B cell (primary cell): ENCODE results near the gene HAGH. TPM values are rescaled to one million over a fixed set of nuclear protein-coding genes. Genes with fewer than 3 reads are reported as not detected.

ENCODE experiments used
- ATAC-seq: fragments of 200-7000 bp; cut with Tn5 transposase; one replicate; pipeline ENCODE4 v1.10.0; 2021; ENCODE audit warnings: low read depth, mild to moderate bottlenecking, moderate number of reproducible peaks, moderate library complexity
- CTCF ChIA-PET: fragments of 350-600 bp; sonication (Branson Sonifier 250); formaldehyde crosslinking; loops from one replicate; lab custom pipeline; 2021; ENCODE audit warnings: antibody characterized with exemption, inconsistent platforms; lab: Charles Lee
- POLR2A ChIA-PET: fragments of 350-600 bp; sonication (Branson Sonifier 250); formaldehyde crosslinking; loops from one replicate; lab custom pipeline; 2021; ENCODE audit warnings: antibody characterized with exemption; lab: Charles Lee
- DNase-seq: peaks from one replicate; pipeline ENCODE4 v3.0.0; 2013
- H2AFZ ChIP-seq: 2 replicates; pipeline ENCODE4 v1.6.1; 2012; ENCODE audit warnings: mild to moderate bottlenecking, low read depth, low read length; ENCODE audit not compliant: insufficient read depth, poor library complexity, severe bottlenecking
- H3K27ac ChIP-seq, 2 donors: 1 replicate in 1 of 2; 2 replicates in 1 of 2; pipeline ENCODE4 v1.5.1; 2012 to 2013; ENCODE audit warnings: low read length in 2 of 2, mild to moderate bottlenecking in 2 of 2, moderate library complexity in 1 of 2
- H3K27me3 ChIP-seq, 4 experiments: fragments of 200-600 bp in 1 of 4; sonication (generic) in 1 of 4; replicated peaks in 1 of 4; 1 replicate in 2 of 4; 2 replicates in 2 of 4; pipeline versions ENCODE4 v1.6.1 to v1.7.0; 2013 to 2016; ENCODE audit warnings: low read length in 3 of 4, mild to moderate bottlenecking in 2 of 4, mixed read lengths in 1 of 4, moderate library complexity in 1 of 4; ENCODE audit not compliant: insufficient read depth in 4 of 4, control insufficient read depth in 3 of 4; ENCODE audit errors: control extremely low read depth in 1 of 4
- H3K36me3 ChIP-seq, 2 experiments: replicated peaks in 1 of 2; 1 replicate in 1 of 2; 2 replicates in 1 of 2; pipeline versions ENCODE4 v1.6.1 to v1.7.1; 2013; ENCODE audit warnings: low read length in 1 of 2; ENCODE audit not compliant: insufficient read depth in 2 of 2, control insufficient read depth in 1 of 2; ENCODE audit errors: control extremely low read depth in 1 of 2, extremely low read depth in 1 of 2
- H3K4me1 ChIP-seq, 2 donors: fragments of 200-600 bp in 1 of 2; sonication (generic) in 1 of 2; 1 replicate in 1 of 2; 2 replicates in 1 of 2; pipeline versions ENCODE4 v1.5.1 to v1.6.1; 2013 to 2017; ENCODE audit warnings: low read length in 2 of 2; ENCODE audit not compliant: control insufficient read depth in 2 of 2, insufficient read depth in 2 of 2
- H3K4me2 ChIP-seq: replicated peaks from 2 replicates; pipeline ENCODE3; 2012; ENCODE audit warnings: mild to moderate bottlenecking, low read depth, low read length; ENCODE audit not compliant: poor library complexity, severe bottlenecking
- H3K4me3 ChIP-seq, 5 experiments: fragments of 200-600 bp in 1 of 5; sonication (generic) in 1 of 5; 1 replicate in 3 of 5; 2 replicates in 2 of 5; pipeline versions ENCODE4 v1.5.1 to v1.7.0; 2011 to 2016; ENCODE audit warnings: low read length in 4 of 5, mild to moderate bottlenecking in 4 of 5, low read depth in 2 of 5, control low read depth in 1 of 5, moderate library complexity in 1 of 5; ENCODE audit not compliant: insufficient read depth in 1 of 5; ENCODE audit errors: control extremely low read depth in 1 of 5, extremely low read depth in 1 of 5
- H3K79me2 ChIP-seq: fragments of 200-600 bp; sonication (generic); one replicate; pipeline ENCODE4 v1.6.0; 2016; ENCODE audit warnings: low read length; ENCODE audit not compliant: control insufficient read depth, insufficient read depth
- H3K9ac ChIP-seq: fragments of 200-600 bp; sonication (generic); 2 replicates; pipeline ENCODE4 v1.6.1; 2017; ENCODE audit warnings: mild to moderate bottlenecking, low read length, moderate library complexity
- H3K9me3 ChIP-seq, 3 donors: one replicate each; pipeline versions ENCODE4 v1.6.1 to v1.7.1; 2013; ENCODE audit warnings: low read length in 2 of 3; ENCODE audit not compliant: control insufficient read depth in 2 of 3, insufficient read depth in 1 of 3; ENCODE audit errors: control extremely low read depth in 1 of 3
- H4K20me1 ChIP-seq: 2 replicates; pipeline ENCODE4 v1.6.0; 2012; ENCODE audit warnings: mild to moderate bottlenecking, low read length; ENCODE audit not compliant: insufficient read depth, control insufficient read depth, poor library complexity, severe bottlenecking
- H3K27ac Mint-ChIP-seq: one replicate; pipeline ENCODE4 v1.8.0; 2021; ENCODE audit warnings: mixed read lengths
- H3K27me3 Mint-ChIP-seq: one replicate; pipeline ENCODE4 v1.8.0; 2021; ENCODE audit warnings: mixed read lengths
- H3K4me1 Mint-ChIP-seq: one replicate; pipeline ENCODE4 v1.8.0; 2021; ENCODE audit warnings: mixed read lengths
- H3K4me3 Mint-ChIP-seq: one replicate; pipeline ENCODE4 v1.8.0; 2021; ENCODE audit warnings: mixed read lengths
- H3K9me3 Mint-ChIP-seq: one replicate; pipeline ENCODE4 v1.8.0; 2022; ENCODE audit warnings: mixed read lengths; ENCODE audit not compliant: insufficient read depth
- CTCF ChIP-seq: fragments of 200-600 bp; IDR thresholded peaks from one replicate; pipeline ENCODE4 v1.8.0; 2022; ENCODE audit warnings: antibody characterized with exemption, mild to moderate bottlenecking
- EZH2 ChIP-seq: IDR thresholded peaks from 2 replicates; pipeline ENCODE4 v1.6.1; 2012; ENCODE audit warnings: borderline replicate concordance, low read depth, mild to moderate bottlenecking, moderate library complexity, low read length; ENCODE audit not compliant: insufficient read depth, poor library complexity, severe bottlenecking
- WGBS: methylation state at CpG from one replicate; pipeline ENCODE4 v1.1.5; 2013; ENCODE audit warnings: missing lambda C conversion rate; ENCODE audit not compliant: insufficient coverage; 5-methylcytosine and 5-hydroxymethylcytosine counted together
- intact Hi-C: fragments of 100-400 bp; cut with micrococcal nuclease; formaldehyde crosslinking; loops from one replicate; pipeline ENCODE4 v1.10.0; 2022
- polyA plus RNA-seq: library from polyadenylated mRNA; depleted of rRNA; stranded (reverse); fragments of >200 nt; gene quantifications from 2 replicates; pipeline ENCODE4 v1.2.3, GENCODE V29; 2012
- total RNA-seq, 2 donors: library from RNA; stranded (reverse); fragments of 120-200 nt in 1 of 2; gene quantifications; 1 replicate in 1 of 2; 2 replicates in 1 of 2; pipeline versions ENCODE4 v1.2.3 to v1.2.4, GENCODE V29; 2013 to 2022

HAGH gene
- total and polyA plus RNA-seq, 2 donors (not counting 1 experiment from before 2014, with no cell fraction given), result 50.6 to 74.2 TPM

- H3K4me2 ChIP-seq, result no peak overlapping the region
Observed at GRCh38 chr16:1846416-1846815, 19.8 kb upstream of the HAGH start.

GRCh38 chr16:1845985-1846384 is 19.4 kb upstream of the HAGH start:
- CTCF ChIA-PET, result no interaction called here
- POLR2A ChIA-PET, result interaction anchor here (0.6 kb wide), 1 partner anchor 594 kb away, joined by 3 read pairs; no protein-coding TSS in a partner anchor

More at GRCh38 chr16:1846416-1846815, 19.8 kb upstream of the HAGH start:
- ATAC-seq, result no peak
- Mint-ChIP-seq H3K27me3 (peaks cover 22% of the 10 kb centered on the region), H3K4me3 (no peak overlapping the region), H3K9me3 (no peaks in the 10 kb centered on the region), H3K4me1 (no peaks in the 10 kb centered on the region), H3K27ac (no peak overlapping the region)
- ChIA-PET POLR2A (interaction anchor here (0.6 kb wide), 1 partner anchor 595 kb away, joined by 3 read pairs; no protein-coding TSS in a partner anchor), CTCF (no interaction called here)
- Histone ChIP-seq H3K9me3 (no peaks in the 10 kb centered on the region), H3K4me3 (no peak overlapping the region), H3K4me1 (no peaks in the 10 kb centered on the region), H3K36me3 (no peaks in the 10 kb centered on the region), H3K27ac (no peak overlapping the region), H3K27me3 (peaks cover 0 to 4% (median 1%) of the 10 kb centered on the region in 4 experiments), H3K79me2 (no peaks in the 10 kb centered on the region), H2AFZ (no peak overlapping the region), H3K9ac (no peak overlapping the region), H4K20me1 (no peaks in the 10 kb centered on the region)
- TF ChIP-seq CTCF (no peak), EZH2 (no peak)
- DNase-seq, result no peak
- no CpG with 5 or more reads among the region's 1 CpG for WGBS
- intact Hi-C loops, result no loop called here

More at GRCh38 chr16:1845985-1846384, 19.4 kb upstream of the HAGH start:
- Mint-ChIP-seq H3K4me1 (no peaks in the 10 kb centered on the region), H3K9me3 (no peaks in the 10 kb centered on the region), H3K4me3 (no peak overlapping the region), H3K27me3 (peaks cover 18% of the 10 kb centered on the region), H3K27ac (no peak overlapping the region)
- ATAC-seq (no peak), DNase-seq (no peak)
- Histone ChIP-seq H4K20me1 (no peaks in the 10 kb centered on the region), H3K79me2 (no peaks in the 10 kb centered on the region), H3K4me2 (no peak overlapping the region), H3K27me3 (peaks cover 0 to 4% (median 1%) of the 10 kb centered on the region in 4 experiments), H3K4me3 (no peak overlapping the region), H3K27ac (no peak overlapping the region), H3K9me3 (no peaks in the 10 kb centered on the region), H2AFZ (no peak overlapping the region), H3K4me1 (no peaks in the 10 kb centered on the region), H3K9ac (no peak overlapping the region), H3K36me3 (no peaks in the 10 kb centered on the region)
- WGBS, result 88% methylated on average over 2 of the region's 4 CpGs
- TF ChIP-seq CTCF (no peak), EZH2 (no peak)
- intact Hi-C loops, result no loop called here
